Measurements from ENCODE around the gene OR2A12. TPM values are rescaled to one million over a fixed set of nuclear protein-coding genes. Genes with fewer than 3 reads are reported as not detected.
"Not testable (repeated sequence)": the region's sequence is repeated elsewhere in the genome, so short reads cannot be mapped to it uniquely, and the experiment has no call there.

Gene OR2A12
- total RNA-seq, 4 donors from 2014 or later, result not detected

DNA sequence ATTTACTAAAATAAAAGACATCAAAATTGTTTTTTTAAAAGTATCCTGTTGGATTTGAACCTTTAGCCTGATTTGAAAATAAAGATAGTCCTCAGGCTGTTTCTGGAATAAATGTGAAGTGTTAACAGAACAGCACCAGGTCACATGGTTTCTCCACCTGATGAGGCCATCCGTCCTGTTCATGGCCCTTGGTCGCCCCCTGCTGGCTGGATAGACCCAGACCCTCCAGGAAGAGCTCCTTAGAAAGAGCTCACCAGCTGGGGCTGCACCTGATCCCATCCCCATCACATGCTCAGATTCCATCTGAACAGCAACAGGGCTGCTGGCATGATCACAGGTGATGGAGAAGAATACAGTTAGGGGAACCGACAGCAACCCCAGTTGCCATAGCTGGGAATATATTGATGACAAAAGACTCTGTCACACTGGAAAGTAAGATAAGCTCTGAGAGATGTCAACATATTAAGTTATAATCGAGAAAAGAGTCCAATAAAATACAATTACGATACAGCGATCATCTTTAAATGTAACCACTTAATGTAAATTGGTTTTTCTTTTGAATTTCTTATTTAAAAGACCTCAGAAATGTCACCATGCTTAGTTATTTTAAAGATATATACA is 41.7 kb downstream of the OR2A12 start:
- TF ChIP-seq EP300 (IDR thresholded peaks at IDR 0.05), result no peak
- TF ChIP-seq, protein P1, sequence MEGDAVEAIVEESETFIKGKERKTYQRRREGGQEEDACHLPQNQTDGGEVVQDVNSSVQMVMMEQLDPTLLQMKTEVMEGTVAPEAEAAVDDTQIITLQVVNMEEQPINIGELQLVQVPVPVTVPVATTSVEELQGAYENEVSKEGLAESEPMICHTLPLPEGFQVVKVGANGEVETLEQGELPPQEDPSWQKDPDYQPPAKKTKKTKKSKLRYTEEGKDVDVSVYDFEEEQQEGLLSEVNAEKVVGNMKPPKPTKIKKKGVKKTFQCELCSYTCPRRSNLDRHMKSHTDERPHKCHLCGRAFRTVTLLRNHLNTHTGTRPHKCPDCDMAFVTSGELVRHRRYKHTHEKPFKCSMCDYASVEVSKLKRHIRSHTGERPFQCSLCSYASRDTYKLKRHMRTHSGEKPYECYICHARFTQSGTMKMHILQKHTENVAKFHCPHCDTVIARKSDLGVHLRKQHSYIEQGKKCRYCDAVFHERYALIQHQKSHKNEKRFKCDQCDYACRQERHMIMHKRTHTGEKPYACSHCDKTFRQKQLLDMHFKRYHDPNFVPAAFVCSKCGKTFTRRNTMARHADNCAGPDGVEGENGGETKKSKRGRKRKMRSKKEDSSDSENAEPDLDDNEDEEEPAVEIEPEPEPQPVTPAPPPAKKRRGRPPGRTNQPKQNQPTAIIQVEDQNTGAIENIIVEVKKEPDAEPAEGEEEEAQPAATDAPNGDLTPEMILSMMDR (IDR thresholded peaks at IDR 0.05), result peak; percentile 30 to 79 (median 68)
- Histone ChIP-seq H3K4me1 (no peaks in the 10 kb centered on the region), H3K27me3 (no peaks in the 10 kb centered on the region), H3K27ac (no peak overlapping the region), H3K4me3 (no peak overlapping the region), H3K36me3 (no peaks in the 10 kb centered on the region), H3K9me3 (no peaks in the 10 kb centered on the region)
- WGBS, 2 donors (ENCODE audit: low coverage in 1 of 2), result 63 to 66% methylated on average over 4 of the region's 6 CpGs
- ATAC-seq, result peak; percentile 85

DNA sequence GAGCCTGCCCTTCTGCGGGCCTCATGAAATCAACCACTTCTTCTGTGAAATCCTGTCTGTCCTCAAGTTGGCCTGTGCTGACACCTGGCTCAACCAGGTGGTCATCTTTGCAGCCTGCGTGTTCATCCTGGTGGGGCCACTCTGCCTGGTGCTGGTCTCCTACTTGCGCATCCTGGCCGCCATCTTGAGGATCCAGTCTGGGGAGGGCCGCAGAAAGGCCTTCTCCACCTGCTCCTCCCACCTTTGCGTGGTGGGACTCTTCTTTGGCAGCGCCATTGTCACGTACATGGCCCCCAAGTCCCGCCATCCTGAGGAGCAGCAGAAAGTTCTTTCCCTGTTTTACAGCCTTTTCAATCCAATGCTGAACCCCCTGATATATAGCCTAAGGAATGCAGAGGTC is 43.5 kb downstream of the OR2A12 start:
- not testable (repeated sequence) for ATAC-seq, H3K9me3 ChIP-seq, H3K27ac ChIP-seq, H3K36me3 ChIP-seq, H3K27me3 ChIP-seq, H3K4me1 ChIP-seq, H3K4me3 ChIP-seq
- WGBS, 2 donors (ENCODE audit: low coverage in 1 of 2), result 88 to 100% methylated on average over 2 to 3 of the region's 9 CpGs

DNA sequence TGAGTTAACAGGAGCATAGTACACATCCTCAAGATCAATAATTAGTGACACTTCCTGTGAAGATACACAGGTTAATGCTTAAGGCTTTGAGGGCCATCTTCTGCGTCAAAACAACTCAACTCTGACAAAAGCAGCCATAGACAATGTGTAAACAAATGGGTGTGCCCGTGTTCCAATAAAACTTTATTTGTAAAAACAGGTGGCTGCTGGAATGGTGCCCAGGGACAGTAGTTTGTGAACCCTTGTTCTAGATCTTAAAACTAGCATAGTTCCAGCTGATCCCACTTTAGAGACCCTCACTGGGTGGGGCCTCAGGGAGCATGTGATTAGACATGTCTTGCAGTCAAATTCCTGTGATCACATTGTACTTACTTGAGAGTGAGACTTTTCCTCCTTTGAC is 44.7 kb downstream of the OR2A12 start:
- Histone ChIP-seq H3K36me3 (no peaks in the 10 kb centered on the region), H3K27me3 (no peaks in the 10 kb centered on the region), H3K9me3 (no peaks in the 10 kb centered on the region), H3K4me3 (no peak overlapping the region), H3K27ac (no peak overlapping the region), H3K4me1 (no peaks in the 10 kb centered on the region)
- 81% methylated on average over 2 of the region's 2 CpGs; no CpG with 5 or more reads in 1 of the 2 donors for WGBS, 2 donors (ENCODE audit: low coverage in 1 of 2)
- TF ChIP-seq EP300 (IDR thresholded peaks at IDR 0.05) (no peak), POLR2A (IDR thresholded peaks at IDR 0.05) (no peak), POLR2AphosphoS5 (IDR thresholded peaks at IDR 0.05) (no peak)
- TF ChIP-seq, protein P1 (IDR thresholded peaks at IDR 0.05), result no peak
- no peak for ATAC-seq

DNA sequence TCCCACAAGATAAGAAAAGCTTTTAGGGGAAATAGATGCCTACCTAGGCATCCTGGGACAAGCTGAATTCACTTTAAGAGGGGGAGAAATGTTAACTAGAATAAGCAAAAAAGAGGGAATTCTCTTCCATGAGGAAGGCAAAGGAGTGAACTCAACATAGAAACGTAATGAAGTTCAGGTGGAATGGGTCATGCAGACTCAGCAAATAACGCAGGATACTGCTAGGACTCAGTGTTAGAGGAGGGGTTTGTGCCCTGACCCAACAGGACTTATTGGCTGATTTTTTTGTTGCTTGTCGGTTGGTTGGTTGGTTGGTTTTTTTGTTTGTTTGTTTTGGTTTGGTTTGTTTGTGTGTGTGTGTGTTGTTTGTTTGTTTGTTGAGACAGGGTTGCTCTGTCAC is 46.2 kb downstream of the OR2A12 start:
- H3K9me3 ChIP-seq, result no peaks in the 10 kb centered on the region
- no peak overlapping the region for H3K4me3 ChIP-seq
- no peak for TF ChIP-seq POLR2AphosphoS5 (IDR thresholded peaks at IDR 0.05)
- TF ChIP-seq EP300 (IDR thresholded peaks at IDR 0.05), result no peak
- TF ChIP-seq, protein P1 (IDR thresholded peaks at IDR 0.05), result no peak
- no peak for TF ChIP-seq POLR2A (IDR thresholded peaks at IDR 0.05)
- WGBS, 2 donors (ENCODE audit: low coverage in 1 of 2), result 33 to 66% methylated on average over 1 to 3 of the region's 3 CpGs
- H3K27me3 ChIP-seq, result no peaks in the 10 kb centered on the region
- ATAC-seq, result no peak
- no peaks in the 10 kb centered on the region for H3K4me1 ChIP-seq
- no peak overlapping the region for H3K27ac ChIP-seq
- no peaks in the 10 kb centered on the region for H3K36me3 ChIP-seq

DNA sequence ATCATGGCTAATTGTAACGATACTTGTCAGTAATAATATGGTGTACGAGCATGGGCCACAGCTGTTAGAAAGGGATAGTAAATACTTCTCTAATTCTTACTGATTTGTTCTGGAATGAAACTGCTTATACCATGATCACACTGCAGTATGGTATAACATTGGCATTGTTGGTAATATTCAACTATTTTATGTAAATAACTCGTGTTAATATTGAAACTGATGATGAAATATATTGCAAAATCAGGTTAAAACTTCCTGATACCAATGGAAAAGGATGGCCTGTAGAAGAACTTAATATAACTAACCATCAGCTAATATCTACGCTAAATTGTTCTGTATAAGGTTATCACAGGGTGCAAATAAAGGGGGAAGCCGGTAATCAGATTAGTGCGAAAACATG is 47.2 kb downstream of the OR2A12 start:
- Histone ChIP-seq H3K27ac (no peak overlapping the region), H3K9me3 (no peaks in the 10 kb centered on the region), H3K27me3 (no peaks in the 10 kb centered on the region), H3K36me3 (no peaks in the 10 kb centered on the region), H3K4me3 (no peak overlapping the region), H3K4me1 (no peaks in the 10 kb centered on the region)
- WGBS, 2 donors (ENCODE audit: low coverage in 1 of 2), result 79 to 82% methylated on average over 6 of the region's 6 CpGs
- ATAC-seq, result no peak
- TF ChIP-seq POLR2A (IDR thresholded peaks at IDR 0.05), result no peak
- no peak for TF ChIP-seq EP300 (IDR thresholded peaks at IDR 0.05)
- TF ChIP-seq, protein P1 (IDR thresholded peaks at IDR 0.05), result no peak
- no peak for TF ChIP-seq POLR2AphosphoS5 (IDR thresholded peaks at IDR 0.05)

Measured in gastroesophageal sphincter (tissue), 4 donors.